Measurements from ENCODE around the gene TM9SF4. TPM values are rescaled to one million over a fixed set of nuclear protein-coding genes. Genes with fewer than 3 reads are reported as not detected.
"Not testable (repeated sequence)": the region's sequence is repeated elsewhere in the genome, so short reads cannot be mapped to it uniquely, and the experiment has no call there.

Gene TM9SF4
- polyA plus RNA-seq, 1 donor: 38.5 TPM

DNA sequence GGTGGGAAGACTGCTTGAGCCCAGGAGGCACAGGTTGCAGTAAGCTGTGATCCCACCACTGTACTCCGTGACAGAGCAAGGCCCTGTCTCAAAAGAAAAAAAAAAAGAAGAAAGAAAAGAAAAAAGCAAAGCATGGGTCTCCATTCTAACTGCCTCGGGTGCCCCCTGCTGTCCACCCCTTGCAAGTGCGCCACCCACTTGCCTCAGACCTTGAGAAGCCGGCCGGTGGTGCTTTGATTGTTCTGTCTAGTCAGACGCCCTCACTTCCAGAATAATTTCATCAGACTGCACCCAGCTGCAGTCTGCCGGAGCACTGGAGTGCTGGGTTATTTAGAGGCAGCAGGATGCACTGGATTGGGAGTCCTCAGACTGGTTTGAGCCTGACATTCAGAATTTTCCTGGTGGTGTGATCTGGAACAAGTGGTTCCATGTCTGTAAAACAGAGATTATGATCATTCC lies 17.6 kb upstream of the TM9SF4 start:
- no peak for DNase-seq (ENCODE audit: low read depth)

DNA sequence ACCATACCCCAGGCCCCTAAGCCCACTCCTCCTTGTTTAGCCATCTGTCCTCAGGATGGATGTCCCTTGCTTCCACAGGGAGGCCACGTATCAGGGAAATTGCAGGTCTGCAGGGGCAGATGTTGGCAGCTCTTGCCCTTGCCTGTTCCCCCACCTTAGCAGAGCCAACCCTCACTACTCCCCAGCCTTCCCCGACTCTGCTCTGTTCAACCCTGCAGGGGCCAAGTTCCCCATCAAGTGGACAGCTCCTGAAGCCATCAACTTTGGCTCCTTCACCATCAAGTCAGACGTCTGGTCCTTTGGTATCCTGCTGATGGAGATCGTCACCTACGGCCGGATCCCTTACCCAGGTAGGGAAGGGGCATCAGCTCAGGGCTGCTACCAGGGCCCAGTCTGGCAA lies 10.7 kb upstream of the TM9SF4 start:
- DNase-seq (ENCODE audit: low read depth): no peak

DNA sequence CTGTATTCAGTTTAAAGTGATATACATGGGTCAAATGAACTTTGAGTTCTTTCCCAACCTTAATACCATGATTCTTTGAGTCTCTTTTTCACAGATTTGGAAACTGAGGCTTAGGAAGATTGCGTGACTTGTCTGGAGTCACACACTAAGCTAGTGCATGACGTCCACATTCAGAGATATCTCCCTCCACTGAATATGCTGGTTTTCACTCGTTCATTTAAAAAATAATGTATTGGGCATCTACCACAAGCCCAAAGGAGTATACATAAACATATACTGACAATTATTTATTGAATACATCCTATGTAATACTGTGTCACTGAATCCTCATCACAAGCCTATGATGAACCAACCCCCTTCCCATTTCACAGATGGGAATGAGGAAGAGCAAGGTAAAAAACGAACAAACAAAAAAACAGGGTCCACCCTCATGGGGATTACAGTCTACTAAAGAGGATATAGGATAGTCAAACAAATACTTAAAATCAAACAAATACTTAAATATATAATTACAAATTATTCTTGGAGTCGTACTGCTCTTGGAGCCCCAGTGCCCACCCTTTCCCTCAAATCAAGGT lies 611 bp upstream of the TM9SF4 start:
- no peak for DNase-seq (ENCODE audit: low read depth)

DNA sequence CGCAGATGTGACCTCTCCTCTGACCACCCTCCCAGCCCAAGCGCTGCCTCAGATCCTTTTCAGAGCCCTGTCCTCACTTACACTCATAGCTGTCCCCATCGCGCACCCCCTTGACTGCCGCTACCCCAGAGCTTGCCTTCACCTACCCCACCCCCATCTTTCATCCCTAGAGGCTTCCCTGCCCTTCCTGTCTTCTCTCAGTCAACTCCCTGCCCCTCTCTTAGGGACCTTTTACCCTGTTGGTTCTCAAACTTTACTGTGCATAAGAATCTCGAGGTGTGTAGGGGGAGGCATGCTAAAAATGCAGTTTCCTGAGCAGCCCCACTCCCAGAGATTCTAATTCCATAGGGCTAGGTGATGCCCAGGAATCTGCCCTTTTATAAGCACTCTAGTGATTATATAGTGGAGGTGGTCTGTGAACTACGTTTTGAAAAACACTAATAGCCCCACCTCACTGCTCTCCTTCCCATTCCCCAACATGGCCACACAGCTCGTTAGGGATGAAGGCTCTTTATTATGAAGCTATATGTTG lies 725 bp downstream of the TM9SF4 start:
- no peak for DNase-seq (ENCODE audit: low read depth)

DNA sequence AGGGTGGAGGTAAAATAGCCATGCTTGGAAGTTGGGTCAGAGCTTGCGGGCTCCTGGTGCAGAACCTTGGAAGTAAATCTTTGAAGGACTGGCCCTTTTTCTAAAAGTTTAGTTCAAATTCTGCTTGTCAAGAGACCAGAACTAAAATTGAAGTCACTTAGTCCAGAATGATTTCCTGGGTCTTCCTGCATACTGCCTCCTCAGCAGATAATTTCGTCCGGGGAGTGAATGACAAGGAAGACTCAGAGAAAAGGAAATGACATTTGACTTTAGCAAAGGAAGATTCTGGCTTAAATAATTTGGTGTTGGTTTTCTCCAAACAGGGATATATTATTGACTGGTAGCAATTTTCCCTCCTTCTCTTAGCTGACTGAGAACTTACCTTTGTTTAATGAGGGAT lies 1.2 kb downstream of the TM9SF4 start:
- no peak for DNase-seq (ENCODE audit: low read depth)

DNA sequence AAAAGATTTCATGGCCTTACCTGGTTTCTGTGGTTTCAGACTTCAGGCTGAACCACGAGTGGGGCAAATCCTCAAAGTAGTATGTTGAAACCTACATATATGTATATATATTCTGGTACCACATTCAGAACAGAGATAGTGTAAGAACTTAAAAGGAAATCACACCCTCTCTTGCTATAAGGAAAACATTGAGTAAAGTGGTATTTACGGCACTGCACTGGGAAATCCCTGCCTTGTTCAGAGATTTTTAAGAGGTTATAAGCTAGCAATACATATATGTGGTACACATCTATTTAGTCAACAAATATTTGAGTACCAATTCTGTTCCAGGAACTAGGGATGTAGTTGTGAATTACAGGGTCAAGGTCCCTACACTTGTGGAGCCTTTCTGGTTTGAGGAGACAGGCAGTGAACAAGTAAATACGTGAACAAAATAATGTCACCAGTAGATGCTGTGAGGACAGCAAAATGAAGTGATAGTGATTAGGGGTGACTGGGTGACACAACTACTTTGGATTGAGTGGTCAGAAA lies 1.7 kb downstream of the TM9SF4 start:
- DNase-seq (ENCODE audit: low read depth): no peak

DNA sequence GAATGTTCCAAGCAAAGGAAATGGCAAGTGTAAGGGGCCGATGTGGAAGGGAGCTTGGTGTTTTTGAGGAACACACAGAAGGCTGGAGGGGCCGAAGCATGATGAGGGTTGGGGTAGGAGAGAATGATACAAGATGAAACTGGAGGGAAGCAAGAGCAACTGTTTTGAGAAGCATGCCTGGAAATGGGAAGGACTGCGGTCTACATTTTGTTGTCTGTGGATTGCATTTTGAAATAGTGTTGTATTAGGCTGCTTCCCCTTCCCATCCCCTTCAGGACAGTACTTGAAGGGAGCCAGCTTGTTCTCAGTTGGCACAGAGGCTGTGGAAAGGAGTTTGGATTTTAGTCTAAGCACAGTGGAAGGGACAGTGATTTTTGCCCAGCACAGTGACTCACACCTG lies 2.2 kb downstream of the TM9SF4 start:
- DNase-seq (ENCODE audit: low read depth): no peak

DNA sequence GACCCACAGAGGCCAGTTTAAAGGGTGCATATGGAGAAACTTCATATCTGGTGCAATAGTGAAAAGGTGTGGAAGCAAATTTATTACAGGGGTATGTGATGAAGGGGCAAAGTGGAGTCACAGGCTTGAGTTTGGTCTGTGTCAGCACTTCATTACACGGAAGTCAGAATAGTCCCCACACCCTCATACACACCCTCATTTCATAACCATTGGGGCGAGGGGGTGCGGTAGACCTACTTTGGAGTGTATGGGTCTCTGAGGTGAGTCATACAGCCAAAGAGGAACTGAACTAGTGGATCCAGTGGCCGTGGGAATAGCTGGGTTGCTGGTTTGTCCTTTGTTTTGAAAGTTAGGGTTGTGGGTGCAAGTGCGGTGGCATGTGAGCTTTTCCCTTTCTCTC lies 3.3 kb downstream of the TM9SF4 start:
- no peak for DNase-seq (ENCODE audit: low read depth)

DNA sequence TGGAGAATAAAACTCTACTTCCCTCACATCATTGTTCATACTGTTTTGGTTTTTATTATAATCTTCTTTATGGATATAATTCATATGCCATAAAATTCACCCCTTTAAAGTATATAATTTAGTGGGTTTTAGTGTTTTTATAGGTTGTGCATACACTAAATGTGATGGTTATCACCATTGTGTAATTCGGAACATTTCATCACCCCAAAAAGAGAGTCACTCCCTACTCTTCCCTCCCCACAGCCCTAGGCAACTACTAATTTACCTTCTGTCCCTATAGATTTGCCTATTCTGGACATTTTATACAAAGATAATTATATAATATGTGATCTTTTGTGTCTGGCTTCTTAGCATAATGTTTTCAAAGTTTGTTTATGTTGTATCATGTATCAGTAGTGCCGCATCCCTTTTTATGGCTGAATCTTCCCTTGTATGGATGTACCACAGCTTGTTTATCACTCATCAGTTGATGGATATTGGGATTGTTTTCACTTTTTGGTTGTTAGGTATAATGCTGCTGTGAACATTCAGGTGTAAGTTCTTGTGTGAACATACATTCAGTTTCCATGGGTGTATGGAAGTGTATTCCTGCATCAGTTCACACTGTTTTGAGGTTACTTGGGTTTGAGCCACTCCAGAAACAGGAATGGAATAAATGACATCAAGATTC lies 4.2 kb downstream of the TM9SF4 start:
- no peak for DNase-seq (ENCODE audit: low read depth)

DNA sequence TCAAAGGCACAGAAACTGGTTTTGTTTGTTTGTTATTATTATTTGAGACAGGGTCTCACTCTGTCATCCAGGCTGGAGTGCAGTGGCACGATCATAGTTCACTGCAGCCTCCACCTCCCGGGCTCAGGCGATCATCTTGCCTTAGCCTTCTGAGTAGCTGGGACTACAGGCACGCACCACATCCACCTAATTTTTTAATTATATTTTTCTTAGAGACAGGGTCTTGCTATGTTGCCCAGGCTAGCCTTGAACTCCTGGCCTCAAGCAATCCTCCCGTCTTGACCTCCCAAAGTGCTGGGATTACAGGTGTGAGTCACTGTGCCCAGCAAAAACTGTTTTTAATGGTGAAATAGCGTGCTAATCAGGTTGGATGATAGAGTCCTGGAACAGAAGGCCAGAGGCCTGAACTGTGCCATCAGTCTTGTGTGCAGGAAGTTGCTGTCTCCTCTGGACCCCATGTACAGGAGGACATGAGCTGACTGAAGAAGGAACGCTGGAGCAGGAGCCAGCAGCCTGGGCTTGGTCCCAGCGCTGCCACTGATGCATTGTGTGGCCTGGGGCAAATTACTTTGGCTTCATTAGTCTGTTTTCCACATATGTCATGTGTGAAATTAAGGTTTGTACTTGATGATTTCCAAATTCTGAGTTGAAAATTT lies 4.9 kb downstream of the TM9SF4 start:
- DNase-seq (ENCODE audit: low read depth): no peak

DNA sequence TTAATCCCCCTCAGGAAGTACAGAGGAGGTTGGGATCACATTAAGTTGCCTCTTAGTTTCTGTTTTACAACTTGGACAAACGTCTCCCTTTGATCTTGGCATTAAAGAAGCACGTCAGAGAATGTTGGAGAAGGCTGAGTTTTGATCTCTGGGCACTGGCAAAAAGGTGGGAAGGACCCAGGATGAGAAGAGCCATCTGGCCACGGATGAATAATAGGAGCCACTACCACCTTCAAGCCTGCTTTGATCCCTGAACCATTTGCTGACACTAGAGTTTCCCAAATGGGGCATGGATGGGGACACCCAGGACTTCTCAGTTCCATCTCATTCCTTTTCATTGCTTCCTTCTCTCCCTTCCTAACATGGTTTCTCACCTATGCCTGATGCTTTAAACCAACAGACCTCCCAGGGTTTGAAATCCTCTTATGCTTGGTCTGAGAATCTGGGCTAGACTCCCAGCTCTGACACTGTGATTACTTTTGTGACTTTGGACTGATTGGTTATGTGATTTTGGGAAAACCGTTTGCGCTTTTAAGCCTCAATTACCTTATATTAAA lies 5.8 kb downstream of the TM9SF4 start:
- DNase-seq (ENCODE audit: low read depth): no peak

DNA sequence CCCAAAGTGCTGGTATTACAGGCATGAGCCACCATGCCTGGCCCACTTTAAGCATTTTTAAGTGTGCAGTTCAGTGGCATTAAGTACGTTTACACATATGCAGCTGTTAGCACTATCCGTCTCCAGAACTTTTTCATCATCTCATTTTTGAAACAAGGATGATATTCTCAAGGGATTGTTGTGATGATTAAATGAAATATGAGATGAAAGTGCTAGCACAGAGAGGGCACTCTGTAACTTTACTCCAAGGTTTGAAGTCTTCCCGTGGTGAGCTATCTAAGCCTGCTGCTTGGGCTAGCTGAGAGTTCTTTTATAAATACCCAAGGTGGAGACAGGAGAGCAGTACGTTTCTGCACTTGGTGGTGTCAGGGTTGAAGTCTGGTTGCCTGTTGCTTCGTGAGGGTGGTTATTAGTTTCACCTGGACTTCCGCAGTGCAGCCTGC lies 6.6 kb downstream of the TM9SF4 start:
- DNase-seq (ENCODE audit: low read depth): no peak

DNA sequence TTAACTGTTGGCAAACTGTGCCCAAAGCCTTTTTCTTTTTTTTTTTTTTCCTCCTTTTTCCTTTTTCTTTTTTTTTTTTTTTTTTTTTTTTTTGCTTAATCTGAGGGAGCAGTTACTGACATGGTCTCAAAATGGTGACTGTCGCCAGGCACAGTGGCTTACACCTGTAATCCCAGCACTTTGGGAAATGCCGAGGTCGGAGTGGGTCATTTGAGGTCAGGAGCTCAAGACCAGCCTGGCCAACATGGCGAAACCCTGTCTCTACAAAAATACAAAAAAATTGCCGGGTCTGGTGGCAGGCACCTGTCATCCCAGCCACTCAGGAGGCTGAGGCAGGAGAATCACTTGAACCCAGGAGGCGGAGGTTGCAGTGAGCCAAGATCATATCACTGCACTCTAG lies 7.3 kb downstream of the TM9SF4 start:
- DNase-seq (ENCODE audit: low read depth): not testable (repeated sequence)

DNA sequence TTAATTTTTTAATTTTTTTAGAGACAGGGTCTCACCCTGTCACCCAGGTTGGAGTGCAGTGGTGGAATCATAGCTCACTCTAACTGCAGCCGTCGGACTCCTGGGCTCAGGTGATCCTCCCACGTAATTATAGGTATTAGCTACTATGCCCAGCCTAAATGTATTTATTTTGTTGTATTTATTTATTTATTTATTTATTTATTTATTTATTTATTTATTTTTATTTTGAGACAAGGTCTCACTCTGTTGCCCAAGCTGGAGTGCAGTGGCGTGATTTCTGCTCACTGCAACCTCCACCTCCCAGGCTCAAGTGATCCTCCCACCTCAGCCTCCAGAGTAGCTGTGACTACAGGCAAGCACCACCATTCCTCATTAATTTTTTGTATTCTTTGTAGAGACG lies 8.9 kb downstream of the TM9SF4 start:
- DNase-seq (ENCODE audit: low read depth): not testable (repeated sequence)

DNA sequence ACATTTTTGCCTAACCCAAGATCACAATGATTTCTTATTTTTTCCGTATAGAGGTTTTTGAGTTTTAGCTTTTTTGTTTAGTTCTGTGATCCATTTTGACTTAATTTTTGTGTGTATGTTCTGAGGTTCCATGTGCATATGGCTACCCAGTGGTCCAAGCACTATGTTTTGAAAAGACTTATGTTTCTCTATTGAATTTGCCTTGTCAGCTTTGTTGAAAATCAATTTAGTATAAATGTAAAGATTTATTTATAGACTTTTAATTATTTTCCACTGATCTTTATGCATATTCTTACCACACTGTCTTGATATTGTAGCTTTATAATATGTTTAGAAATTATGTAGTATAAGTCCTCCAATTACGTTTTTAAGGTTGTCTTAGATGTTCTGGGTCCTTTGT lies 10.2 kb downstream of the TM9SF4 start:
- DNase-seq (ENCODE audit: low read depth): no peak

DNA sequence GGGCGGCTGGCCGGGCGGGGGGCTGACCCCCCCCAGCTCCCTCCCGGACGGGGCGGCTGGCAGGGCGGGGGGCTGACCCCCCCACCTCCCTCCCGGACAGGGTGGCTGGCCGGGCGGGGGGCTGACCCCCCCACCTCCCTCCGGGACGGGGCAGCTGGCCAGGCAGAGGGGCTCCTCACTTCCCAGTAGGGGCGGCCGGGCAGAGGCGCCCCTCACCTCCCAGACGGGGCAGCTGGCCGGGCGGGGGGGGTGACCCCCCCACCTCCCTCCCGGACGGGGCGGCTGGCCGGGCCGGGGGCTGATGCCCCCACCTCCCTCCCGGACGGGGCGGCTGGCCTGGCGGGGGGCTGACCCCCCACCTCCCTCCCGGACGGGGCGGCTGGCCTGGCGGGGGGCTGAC lies 12.4 kb downstream of the TM9SF4 start:
- DNase-seq (ENCODE audit: low read depth): not testable (repeated sequence)

DNA sequence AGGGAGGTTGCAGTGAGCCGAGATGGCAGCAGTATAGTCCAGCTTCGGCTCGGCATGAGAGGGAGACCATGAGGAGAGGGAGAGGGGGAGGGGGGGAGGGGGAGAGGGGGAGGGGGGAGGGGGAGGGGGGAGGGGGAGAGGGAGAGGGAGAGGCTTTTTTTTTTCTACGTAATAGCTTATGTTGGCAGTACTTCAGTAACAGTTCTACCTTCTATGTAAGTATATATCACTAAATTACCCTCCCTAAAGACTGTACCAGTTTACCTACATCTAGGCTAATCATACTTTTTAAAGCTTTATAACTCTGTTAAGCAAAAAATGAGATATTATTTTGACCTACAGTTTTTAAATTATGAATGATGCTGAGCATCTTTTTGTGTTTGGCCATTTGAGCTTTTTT lies 13.6 kb downstream of the TM9SF4 start:
- no peak for DNase-seq (ENCODE audit: low read depth)

DNA sequence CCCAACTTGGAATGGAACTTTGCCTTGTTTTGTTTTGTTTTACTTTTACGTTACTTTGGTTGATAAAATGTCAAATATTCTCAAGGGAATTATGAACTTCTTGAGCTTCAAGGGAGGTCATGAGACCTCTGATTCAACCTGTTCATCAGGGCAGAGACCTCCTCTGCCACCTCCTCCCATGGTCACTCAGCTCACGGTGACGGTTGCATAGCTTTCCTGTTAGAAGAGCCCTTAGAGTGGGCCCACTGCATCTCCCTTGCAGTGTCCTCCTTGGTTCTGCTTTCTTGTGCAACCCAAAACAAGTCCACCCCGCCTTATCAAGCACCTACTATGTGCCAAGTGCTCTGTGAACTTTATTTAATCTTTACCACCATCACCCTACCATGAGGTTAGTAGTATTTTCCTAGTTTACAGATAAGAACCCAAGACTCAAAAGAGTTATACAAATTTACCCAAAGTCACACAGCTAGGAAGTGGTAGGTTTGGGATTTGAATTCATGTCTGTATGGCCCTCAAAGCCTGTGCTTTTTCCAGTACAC lies 15.5 kb downstream of the TM9SF4 start:
- no peak for DNase-seq (ENCODE audit: low read depth)

DNA sequence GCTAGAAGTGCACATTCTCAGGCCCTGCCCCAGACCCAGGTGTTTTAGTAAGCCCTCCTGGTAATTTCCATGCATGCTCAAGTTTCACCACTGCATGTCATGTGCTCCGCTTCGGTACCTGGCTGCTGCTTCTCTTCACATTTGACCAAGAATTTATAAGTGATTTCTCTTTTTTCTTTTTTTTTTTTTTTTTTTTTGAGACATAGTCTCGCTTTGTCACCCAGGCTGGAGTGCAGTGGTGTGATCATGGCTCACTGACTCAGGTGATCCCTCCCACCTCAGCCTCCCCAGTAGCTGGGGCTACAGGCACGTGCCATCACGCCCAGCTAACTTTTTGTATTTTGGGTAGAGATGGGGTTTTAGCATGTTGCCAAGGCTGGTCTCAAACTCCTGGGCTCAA lies 16.0 kb downstream of the TM9SF4 start:
- DNase-seq (ENCODE audit: low read depth): no peak

DNA sequence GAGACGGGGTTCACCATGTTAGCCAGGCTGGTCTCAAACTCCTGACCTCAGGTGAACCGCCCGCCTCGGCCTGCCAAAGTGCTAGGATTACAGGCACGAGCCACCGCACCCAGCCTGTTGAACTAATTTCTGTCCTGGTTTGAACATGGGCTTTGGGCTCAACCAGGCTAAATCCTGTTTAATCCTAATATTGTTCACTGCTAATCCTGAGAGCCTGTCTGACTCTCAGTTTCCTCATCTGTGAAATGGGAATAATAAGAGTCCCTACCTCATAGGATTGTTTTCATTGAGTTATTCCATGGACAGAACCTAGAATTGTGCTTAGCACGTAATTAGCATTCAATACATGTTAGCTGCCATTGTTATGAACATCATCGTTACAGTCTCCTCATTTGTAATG lies 17.4 kb downstream of the TM9SF4 start:
- no peak for DNase-seq (ENCODE audit: low read depth)

DNA sequence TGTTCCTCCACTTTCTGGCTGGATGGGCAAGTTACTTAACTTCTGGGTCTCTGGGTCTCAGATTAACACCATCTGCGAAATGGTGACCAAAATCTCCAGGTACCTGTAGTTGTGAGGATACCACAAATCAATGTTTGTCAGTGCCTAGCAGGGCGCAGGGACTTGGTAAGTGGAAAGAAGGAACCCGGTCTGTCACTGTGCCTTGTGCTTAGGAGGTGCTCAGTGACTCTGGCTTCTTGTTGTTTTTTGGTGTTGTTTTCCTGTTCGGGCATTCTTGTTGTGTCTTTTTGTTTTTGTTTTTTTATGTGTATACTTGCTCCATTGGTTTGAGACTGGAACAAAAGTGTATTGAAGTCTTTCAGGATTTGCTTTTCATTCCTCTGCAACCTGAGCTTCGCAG lies 17.8 kb downstream of the TM9SF4 start:
- no peak for DNase-seq (ENCODE audit: low read depth)

DNA sequence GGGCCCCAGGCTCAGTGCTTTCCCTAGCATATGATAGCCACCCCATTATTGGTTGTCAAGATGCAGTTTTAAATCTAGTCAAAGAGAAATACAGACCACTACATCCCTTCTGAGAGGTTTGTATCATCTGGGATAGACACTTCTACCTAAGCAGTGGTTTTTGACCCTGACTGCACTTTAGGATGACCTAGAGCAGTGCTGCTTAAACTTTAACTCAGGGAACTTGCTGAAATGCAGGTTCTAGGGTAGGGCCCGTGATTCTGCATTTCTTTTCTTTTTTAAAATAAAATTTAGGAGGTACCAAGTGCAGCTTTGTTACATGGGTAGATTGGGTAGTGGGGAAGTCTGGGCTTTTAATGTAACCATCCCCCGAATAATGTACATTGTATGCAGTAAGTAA lies 18.7 kb downstream of the TM9SF4 start:
- DNase-seq (ENCODE audit: low read depth): no peak

Data from forelimb muscle (tissue), 1 donor.